ENCODE data around the gene ASXL1. TPM values are rescaled to one million over a fixed set of nuclear protein-coding genes. Genes with fewer than 3 reads are reported as not detected.
A peak's percentile ranks its signal among the peaks of the same experiment; 100 is the strongest.
"Not testable (repeated sequence)": the region's sequence is repeated elsewhere in the genome, so short reads cannot be mapped to it uniquely, and the experiment has no call there.

ASXL1 gene
- total RNA-seq, 6 donors from 2014 or later = 60.6 to 389 (median 88.5) TPM

DNA sequence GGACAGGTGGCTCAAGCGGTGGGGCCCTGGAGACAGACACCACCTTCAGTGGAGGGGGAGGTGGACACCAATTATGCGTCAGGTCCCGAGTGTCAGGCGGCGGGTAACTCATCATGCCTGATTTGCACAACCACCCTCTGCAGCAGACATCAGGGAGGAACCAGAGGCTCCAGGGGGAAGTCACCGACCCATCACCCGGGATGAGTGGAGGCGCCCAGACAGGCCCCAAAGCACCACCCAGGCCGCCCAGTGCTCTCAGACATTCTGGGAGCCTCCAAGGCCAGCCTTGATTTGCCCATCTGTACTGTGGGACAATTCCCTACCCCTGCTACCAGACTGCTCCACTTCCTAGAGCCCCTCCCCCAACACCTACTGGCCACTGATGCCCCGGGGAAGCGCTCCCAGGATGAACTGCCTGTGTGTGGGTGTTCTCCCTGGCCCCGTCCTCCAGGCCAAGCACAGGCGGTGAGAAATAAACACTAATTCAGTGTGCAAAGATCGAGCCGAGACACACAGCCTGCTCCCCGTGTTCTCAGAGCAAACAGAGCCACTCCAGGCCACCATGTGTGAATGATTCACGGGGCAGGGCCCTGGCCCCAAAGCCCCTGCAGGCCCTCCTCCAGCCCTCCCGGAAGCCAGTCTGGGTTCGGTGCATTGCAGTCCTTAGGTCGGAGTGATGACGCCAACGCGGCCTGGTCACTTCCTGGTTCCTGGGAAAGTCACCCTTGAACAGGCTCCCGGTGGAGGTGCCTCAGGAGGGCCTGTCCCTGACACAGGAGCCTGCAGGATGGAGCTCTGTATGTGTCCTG is 107.2 kb downstream of the ASXL1 start:
- ATAC-seq (ENCODE audit: low FRiP score in 2 of 2) (peak; percentile 41 to 82), DNase-seq (peak; percentile 59 to 83)
- Histone ChIP-seq H3K9me3 (no peaks in the 10 kb centered on the region), H3K4me3 (no peak overlapping the region), H3K27ac (peak overlapping the region; percentile 64 to 91 (median 78)), H3K27me3 (no peaks in the 10 kb centered on the region), H3K36me3 (peaks cover 0 to 3% (median 1%) of the 10 kb centered on the region in 4 donors), H3K4me1 (peaks cover 50 to 71% (median 68%) of the 10 kb centered on the region in 4 donors)
- WGBS, 2 donors = 57 to 58% methylated on average over 8 to 17 of the region's 24 CpGs
- peak; percentile 17 to 72 for TF ChIP-seq POLR2AphosphoS5 (IDR thresholded peaks at IDR 0.05)
- TF ChIP-seq, protein P1, sequence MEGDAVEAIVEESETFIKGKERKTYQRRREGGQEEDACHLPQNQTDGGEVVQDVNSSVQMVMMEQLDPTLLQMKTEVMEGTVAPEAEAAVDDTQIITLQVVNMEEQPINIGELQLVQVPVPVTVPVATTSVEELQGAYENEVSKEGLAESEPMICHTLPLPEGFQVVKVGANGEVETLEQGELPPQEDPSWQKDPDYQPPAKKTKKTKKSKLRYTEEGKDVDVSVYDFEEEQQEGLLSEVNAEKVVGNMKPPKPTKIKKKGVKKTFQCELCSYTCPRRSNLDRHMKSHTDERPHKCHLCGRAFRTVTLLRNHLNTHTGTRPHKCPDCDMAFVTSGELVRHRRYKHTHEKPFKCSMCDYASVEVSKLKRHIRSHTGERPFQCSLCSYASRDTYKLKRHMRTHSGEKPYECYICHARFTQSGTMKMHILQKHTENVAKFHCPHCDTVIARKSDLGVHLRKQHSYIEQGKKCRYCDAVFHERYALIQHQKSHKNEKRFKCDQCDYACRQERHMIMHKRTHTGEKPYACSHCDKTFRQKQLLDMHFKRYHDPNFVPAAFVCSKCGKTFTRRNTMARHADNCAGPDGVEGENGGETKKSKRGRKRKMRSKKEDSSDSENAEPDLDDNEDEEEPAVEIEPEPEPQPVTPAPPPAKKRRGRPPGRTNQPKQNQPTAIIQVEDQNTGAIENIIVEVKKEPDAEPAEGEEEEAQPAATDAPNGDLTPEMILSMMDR (IDR thresholded peaks at IDR 0.05) = no peak

DNA sequence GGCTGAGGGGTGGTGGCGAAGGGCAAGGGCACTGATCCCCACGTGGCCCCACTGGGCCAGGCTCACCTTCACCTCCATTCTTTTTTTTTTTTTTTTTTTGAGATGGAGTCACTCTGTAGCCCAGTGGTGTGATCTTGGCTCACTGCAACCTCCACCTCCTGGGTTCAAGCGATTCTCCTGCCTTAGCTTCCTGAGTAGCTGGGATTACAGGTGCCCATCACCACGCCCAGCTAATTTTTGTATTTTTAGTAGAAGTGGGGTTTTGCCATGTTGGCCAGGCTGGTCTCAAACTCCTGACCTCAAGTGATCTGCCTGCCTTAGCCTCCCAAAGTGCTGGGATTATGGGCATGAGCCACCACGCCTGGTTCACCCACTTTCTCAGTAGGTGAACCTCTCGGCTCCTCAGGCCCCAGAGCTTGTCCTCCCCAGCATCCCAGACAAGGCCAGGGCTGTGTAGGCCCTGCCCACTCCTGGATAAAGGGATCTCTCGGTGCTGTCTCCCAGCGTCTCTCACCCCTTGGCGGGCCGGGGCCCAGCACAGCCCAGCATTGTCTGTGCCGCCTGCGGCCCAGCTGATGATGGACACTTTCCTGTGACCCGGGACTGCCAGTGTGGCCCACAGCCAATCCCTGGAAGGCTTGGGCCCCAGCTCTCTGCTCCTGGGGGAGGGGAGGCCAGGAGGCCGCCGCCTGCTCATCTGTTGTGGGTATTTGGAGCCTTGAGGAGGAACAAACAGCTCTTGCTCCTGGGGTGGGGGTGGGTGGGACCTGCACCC is 108.0 kb downstream of the ASXL1 start:
- H3K36me3 ChIP-seq; H3K9me3 ChIP-seq; H3K27me3 ChIP-seq; ATAC-seq (ENCODE audit: low FRiP score in 2 of 2); H3K4me3 ChIP-seq: not testable (repeated sequence)
- WGBS, 2 donors = 81 to 88% methylated on average over 6 of the region's 15 CpGs
- peak in 1 of 2 donors; percentile 56 for DNase-seq
- Histone ChIP-seq H3K27ac (peak overlapping the region; percentile 64 to 91 (median 78)), H3K4me1 (peaks cover 58 to 79% (median 75%) of the 10 kb centered on the region in 4 donors)

DNA sequence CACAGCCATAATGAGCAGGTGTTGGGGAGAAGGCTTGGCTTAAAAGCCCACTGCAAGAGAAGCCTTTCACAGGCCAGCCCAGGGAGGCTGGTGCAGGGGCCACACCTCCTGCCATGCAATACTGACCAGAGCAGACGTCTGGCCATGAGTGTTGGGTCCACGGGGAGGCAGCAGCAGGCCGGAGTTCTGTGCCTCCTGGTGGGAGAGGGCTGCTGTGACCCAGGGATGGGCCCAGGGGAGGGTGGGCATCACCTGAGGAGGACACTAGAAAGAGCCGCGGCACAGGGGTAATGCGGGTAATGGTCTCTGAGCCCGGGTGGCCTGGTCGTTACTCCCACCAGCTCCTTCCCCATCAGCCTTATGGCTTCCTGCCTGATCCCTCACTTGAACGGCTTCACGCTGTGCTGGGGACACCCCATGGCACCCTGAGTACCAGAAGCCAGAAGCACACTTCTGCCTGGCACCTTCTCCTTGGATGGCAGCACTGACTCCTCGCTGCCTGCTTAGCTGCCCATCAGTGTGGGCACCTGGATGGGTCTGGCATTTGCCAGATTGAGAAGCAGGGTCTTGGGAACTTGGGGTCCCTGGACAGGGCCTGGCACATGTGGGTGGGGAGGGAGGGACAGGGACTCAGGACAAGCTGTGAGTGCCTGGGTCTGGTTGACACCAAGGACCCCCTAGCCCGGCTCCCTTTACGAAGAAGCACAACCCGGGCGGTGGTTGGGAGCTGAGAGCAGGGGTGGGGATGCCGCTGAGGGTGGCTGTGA is 108.8 kb downstream of the ASXL1 start:
- WGBS, 2 donors = 70 to 79% methylated on average over 7 to 15 of the region's 16 CpGs
- DNase-seq (peak in 1 of 2 donors; percentile 20), ATAC-seq (ENCODE audit: low FRiP score in 2 of 2) (no peak)
- peak overlapping the region; percentile 64 to 91 (median 78) for H3K27ac ChIP-seq
- peaks cover 58 to 81% (median 79%) of the 10 kb centered on the region in 4 donors for H3K4me1 ChIP-seq
- no peaks in the 10 kb centered on the region for H3K9me3 ChIP-seq
- H3K36me3 ChIP-seq = peaks cover 0 to 3% (median 2%) of the 10 kb centered on the region in 4 donors
- H3K4me3 ChIP-seq = no peak overlapping the region
- no peaks in the 10 kb centered on the region for H3K27me3 ChIP-seq
- no peak for TF ChIP-seq POLR2AphosphoS5 (IDR thresholded peaks at IDR 0.05)
- TF ChIP-seq, protein P1 (IDR thresholded peaks at IDR 0.05) = no peak
- no peak for TF ChIP-seq POLR2A (IDR thresholded peaks at IDR 0.05)
- no peak for TF ChIP-seq EP300 (IDR thresholded peaks at IDR 0.05)

DNA sequence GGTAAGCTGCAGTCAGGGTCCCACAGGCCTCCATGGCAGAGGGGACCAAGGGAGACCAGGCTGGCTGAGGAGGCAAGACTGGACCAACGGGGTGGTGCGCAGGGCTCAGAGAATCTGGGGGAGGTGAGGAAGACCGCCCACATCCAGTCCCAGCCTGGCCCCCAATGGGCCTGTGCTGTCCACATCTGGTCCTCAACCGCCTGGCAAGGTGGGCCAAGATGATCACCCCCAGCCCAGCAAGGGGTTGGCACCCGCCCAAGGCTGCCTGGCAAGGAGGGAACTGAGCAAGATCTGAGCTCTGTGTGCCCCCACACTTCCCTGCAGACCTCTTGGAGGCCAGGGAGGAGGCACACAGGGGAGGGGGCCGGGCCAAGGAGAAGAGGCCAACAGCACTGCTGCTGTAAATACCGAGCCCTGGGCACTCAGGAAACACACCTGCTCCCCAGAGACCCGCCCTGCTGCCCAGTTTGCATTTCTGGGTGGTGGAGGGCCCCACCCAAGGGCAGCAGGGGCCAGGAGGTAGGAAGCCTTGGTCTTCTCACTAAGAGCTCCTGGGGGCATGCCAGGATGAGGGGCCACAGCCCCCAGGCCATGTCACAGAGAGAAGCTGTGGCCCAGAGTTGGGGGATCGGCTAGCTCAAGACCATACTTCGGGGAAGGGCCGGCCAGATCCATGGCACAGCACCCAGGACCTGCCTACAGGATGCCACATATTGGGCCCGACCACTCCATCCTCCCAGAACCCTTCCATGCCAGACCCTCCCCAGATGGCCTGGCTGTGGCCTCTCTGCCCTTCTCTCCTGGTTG is 109.6 kb downstream of the ASXL1 start:
- DNase-seq (peak in 1 of 2 donors; percentile 57), ATAC-seq (ENCODE audit: low FRiP score in 2 of 2) (no peak)
- no peaks in the 10 kb centered on the region for H3K9me3 ChIP-seq
- WGBS, 2 donors = 82 to 87% methylated on average over 9 to 12 of the region's 12 CpGs
- H3K27ac ChIP-seq = peak overlapping the region; percentile 64 to 91 (median 78)
- no peak for TF ChIP-seq POLR2A (IDR thresholded peaks at IDR 0.05)
- no peak for TF ChIP-seq POLR2AphosphoS5 (IDR thresholded peaks at IDR 0.05)
- TF ChIP-seq EP300 (IDR thresholded peaks at IDR 0.05) = no peak
- TF ChIP-seq, protein P1 (IDR thresholded peaks at IDR 0.05) = no peak
- H3K27me3 ChIP-seq = no peaks in the 10 kb centered on the region
- H3K4me1 ChIP-seq = peaks cover 62 to 89% (median 86%) of the 10 kb centered on the region in 4 donors
- peaks cover 0 to 10% (median 4%) of the 10 kb centered on the region in 4 donors for H3K36me3 ChIP-seq
- H3K4me3 ChIP-seq = no peak overlapping the region
